ENCODE measurements around the gene BPIFB6. TPM values are rescaled to one million over a fixed set of nuclear protein-coding genes. Genes with fewer than 3 reads are reported as not detected.

Gene BPIFB6
- total and polyA plus RNA-seq, 2 donors from 2014 or later, result not detected

- Histone ChIP-seq H3K4me1 (ENCODE audit: control insufficient read depth in 2 of 3, insufficient read depth in 2 of 3, low read depth in 1 of 3, low read length in 3 of 3) (no peaks in the 10 kb centered on the region), H3K27me3 (ENCODE audit: control insufficient read depth, insufficient read depth, low read length) (no peaks in the 10 kb centered on the region), H3K4me3 (ENCODE audit: low read length in 3 of 3) (no peak within 1 kb of the TSS), H3K9ac (ENCODE audit: low read length in 3 of 3) (no peak within 1 kb of the TSS), H3K27ac (ENCODE audit: low read depth in 2 of 2, low read length in 2 of 2) (no peak within 1 kb of the TSS), H3K9me3 (ENCODE audit: control insufficient read depth in 2 of 3, insufficient read depth in 1 of 3, low read length in 3 of 3) (no peaks in the 10 kb centered on the region), H3K36me3 (ENCODE audit: control insufficient read depth in 2 of 3, insufficient read depth in 3 of 3, low read length in 3 of 3) (no peaks in the 10 kb centered on the region)
- intact Hi-C loops (cut with DNase I), result no loop called here
- TF ChIP-seq, protein P1, sequence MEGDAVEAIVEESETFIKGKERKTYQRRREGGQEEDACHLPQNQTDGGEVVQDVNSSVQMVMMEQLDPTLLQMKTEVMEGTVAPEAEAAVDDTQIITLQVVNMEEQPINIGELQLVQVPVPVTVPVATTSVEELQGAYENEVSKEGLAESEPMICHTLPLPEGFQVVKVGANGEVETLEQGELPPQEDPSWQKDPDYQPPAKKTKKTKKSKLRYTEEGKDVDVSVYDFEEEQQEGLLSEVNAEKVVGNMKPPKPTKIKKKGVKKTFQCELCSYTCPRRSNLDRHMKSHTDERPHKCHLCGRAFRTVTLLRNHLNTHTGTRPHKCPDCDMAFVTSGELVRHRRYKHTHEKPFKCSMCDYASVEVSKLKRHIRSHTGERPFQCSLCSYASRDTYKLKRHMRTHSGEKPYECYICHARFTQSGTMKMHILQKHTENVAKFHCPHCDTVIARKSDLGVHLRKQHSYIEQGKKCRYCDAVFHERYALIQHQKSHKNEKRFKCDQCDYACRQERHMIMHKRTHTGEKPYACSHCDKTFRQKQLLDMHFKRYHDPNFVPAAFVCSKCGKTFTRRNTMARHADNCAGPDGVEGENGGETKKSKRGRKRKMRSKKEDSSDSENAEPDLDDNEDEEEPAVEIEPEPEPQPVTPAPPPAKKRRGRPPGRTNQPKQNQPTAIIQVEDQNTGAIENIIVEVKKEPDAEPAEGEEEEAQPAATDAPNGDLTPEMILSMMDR (IDR thresholded peaks at IDR 0.05; ENCODE audit: borderline replicate concordance, extremely low read depth, insufficient read depth), result no peak
- no peak for FAIRE-seq
- no peak for DNase-seq
Measured at GRCh38 chr20:33053291-33054106, 22.1 kb downstream of the BPIFB6 start, which contains the start of gene BPIFB3. Gene BPIFB3, plus strand, starts transcription at chr20:33053903. Its CDS starts 1,533 bp downstream, at chr20:33055436.

DNA sequence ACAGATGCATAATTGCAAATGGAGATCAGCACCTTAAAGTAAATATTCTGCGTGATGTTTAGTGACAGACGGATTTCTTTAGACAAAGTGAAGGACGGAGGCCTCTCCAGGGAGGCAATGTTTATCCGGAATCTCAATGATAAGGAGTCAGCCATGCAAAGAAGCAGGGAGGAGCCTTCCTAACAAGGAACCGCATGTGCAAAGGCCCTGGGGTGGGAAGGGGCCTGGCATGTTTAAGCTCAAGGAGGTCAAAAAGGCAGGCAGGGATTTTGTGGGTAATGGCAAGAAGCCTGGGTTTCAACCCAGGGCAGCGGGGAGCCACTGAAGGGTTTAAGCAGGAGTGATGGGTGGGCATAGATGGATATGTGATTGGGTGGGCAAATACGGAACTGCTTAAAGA lies 22.9 kb downstream of the BPIFB6 start:
- H3K36me3 ChIP-seq (ENCODE audit: control insufficient read depth in 2 of 3, insufficient read depth in 3 of 3, low read length in 3 of 3), result no peaks in the 10 kb centered on the region
- no peaks in the 10 kb centered on the region for H3K9me3 ChIP-seq (ENCODE audit: control insufficient read depth in 2 of 3, insufficient read depth in 1 of 3, low read length in 3 of 3)
- intact Hi-C loops (cut with DNase I), result no loop called here
- H3K27ac ChIP-seq (ENCODE audit: low read depth in 2 of 2, low read length in 2 of 2), result no peak overlapping the region
- DNase-seq, result no peak
- no peak overlapping the region for H3K9ac ChIP-seq (ENCODE audit: low read length in 3 of 3)
- H3K27me3 ChIP-seq (ENCODE audit: control insufficient read depth, insufficient read depth, low read length), result no peaks in the 10 kb centered on the region
- FAIRE-seq, result no peak
- H3K4me3 ChIP-seq (ENCODE audit: low read length in 3 of 3), result no peak overlapping the region
- H3K4me1 ChIP-seq (ENCODE audit: control insufficient read depth in 2 of 3, insufficient read depth in 2 of 3, low read depth in 1 of 3, low read length in 3 of 3), result no peaks in the 10 kb centered on the region
- TF ChIP-seq, protein P1 (IDR thresholded peaks at IDR 0.05; ENCODE audit: borderline replicate concordance, extremely low read depth, insufficient read depth), result no peak

DNA sequence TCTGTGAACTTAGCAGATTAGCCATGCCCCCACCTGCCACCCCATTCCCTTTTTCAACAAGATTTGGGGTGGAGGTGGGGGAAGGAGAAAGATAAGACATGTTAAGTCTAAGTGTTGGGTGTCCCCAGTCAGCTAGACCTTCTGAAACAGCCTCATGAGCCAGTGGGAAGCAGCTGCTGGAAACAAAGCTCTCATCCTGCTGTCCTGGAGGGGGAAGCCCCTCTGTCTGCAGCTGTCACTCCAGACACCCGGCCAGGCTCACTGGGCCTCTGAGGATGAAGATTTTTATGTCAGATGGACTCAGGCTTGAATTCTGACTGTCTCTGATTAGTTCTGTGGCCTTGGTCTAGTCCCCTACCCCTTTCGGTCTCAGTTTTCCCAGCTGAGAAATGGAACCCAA lies 23.3 kb downstream of the BPIFB6 start:
- H3K4me3 ChIP-seq (ENCODE audit: low read length in 3 of 3), result no peak overlapping the region
- H3K4me1 ChIP-seq (ENCODE audit: control insufficient read depth in 2 of 3, insufficient read depth in 2 of 3, low read depth in 1 of 3, low read length in 3 of 3), result no peaks in the 10 kb centered on the region
- FAIRE-seq, result no peak
- H3K9me3 ChIP-seq (ENCODE audit: control insufficient read depth in 2 of 3, insufficient read depth in 1 of 3, low read length in 3 of 3), result no peaks in the 10 kb centered on the region
- H3K9ac ChIP-seq (ENCODE audit: low read length in 3 of 3), result no peak overlapping the region
- intact Hi-C loops (cut with DNase I), result no loop called here
- no peaks in the 10 kb centered on the region for H3K36me3 ChIP-seq (ENCODE audit: control insufficient read depth in 2 of 3, insufficient read depth in 3 of 3, low read length in 3 of 3)
- DNase-seq, result no peak
- TF ChIP-seq, protein P1 (IDR thresholded peaks at IDR 0.05; ENCODE audit: borderline replicate concordance, extremely low read depth, insufficient read depth), result no peak
- H3K27ac ChIP-seq (ENCODE audit: low read depth in 2 of 2, low read length in 2 of 2), result no peak overlapping the region
- no peaks in the 10 kb centered on the region for H3K27me3 ChIP-seq (ENCODE audit: control insufficient read depth, insufficient read depth, low read length)
